ENCODE data around the gene PRXL2C. TPM values are rescaled to one million over a fixed set of nuclear protein-coding genes. Genes with fewer than 3 reads are reported as not detected.
"Not testable (repeated sequence)": the region's sequence is repeated elsewhere in the genome, so short reads cannot be mapped to it uniquely, and the experiment has no call there.

Gene PRXL2C, protein sequence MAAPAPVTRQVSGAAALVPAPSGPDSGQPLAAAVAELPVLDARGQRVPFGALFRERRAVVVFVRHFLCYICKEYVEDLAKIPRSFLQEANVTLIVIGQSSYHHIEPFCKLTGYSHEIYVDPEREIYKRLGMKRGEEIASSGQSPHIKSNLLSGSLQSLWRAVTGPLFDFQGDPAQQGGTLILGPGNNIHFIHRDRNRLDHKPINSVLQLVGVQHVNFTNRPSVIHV
- 6.9 TPM for total RNA-seq

GRCh38 chr9:96655198-96655851, at the start of gene PRXL2C:
Gene PRXL2C (minus strand): TSS chr9:96655317. CDS start chr9:96655281, 36 bp downstream.
- peak; percentile 67 to 75 for DNase-seq (ENCODE audit: low spot score in 2 of 2)
- FAIRE-seq, result no peak

DNA sequence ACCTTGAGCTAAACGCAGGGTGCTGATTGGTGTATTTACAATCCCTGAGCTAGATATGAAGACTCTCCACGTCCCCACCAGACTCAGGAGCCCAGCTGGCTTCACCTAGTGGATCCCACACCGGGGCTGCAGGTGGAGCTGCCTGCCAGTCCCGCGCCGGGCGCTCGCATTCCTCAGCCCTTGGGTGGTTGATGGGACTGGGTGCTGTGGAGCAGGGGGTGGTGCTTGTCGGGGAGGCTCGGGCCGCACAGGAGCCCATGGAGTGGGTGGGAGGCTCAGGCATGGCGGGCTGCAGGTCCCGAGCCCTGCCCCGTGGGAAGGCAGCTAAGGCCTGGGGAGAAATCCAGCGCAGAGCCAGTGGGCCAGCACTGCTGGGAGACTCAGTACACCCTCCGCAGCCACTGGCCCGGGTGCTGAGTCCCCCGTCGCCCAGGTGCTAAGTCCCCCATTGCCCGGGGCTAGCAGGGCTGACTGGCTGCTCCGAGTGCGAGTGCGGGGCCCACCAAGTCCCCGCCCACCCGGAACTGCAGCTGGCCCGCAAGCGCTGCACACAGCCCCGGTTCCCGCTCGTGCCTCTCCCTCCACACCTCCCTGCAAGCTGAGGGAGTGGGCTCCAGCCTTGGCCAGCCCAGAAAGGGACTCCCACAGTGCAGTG, 45.7 kb upstream of the PRXL2C start:
- FAIRE-seq; DNase-seq (ENCODE audit: low spot score in 2 of 2): not testable (repeated sequence)

GRCh38 chr9:96691326-96691725, 36.2 kb upstream of the PRXL2C start:
- no peak for FAIRE-seq

GRCh38 chr9:96688745-96689464, 33.8 kb upstream of the PRXL2C start:
- no peak for DNase-seq (ENCODE audit: low spot score in 2 of 2)
- FAIRE-seq, result no peak

More at GRCh38 chr9:96691326-96691725, 36.2 kb upstream of the PRXL2C start:
- no peak for DNase-seq (ENCODE audit: low spot score in 2 of 2)

GRCh38 chr9:96688187-96688586, 33.1 kb upstream of the PRXL2C start:
- no peak for DNase-seq (ENCODE audit: low spot score in 2 of 2)
- no peak for FAIRE-seq

DNA sequence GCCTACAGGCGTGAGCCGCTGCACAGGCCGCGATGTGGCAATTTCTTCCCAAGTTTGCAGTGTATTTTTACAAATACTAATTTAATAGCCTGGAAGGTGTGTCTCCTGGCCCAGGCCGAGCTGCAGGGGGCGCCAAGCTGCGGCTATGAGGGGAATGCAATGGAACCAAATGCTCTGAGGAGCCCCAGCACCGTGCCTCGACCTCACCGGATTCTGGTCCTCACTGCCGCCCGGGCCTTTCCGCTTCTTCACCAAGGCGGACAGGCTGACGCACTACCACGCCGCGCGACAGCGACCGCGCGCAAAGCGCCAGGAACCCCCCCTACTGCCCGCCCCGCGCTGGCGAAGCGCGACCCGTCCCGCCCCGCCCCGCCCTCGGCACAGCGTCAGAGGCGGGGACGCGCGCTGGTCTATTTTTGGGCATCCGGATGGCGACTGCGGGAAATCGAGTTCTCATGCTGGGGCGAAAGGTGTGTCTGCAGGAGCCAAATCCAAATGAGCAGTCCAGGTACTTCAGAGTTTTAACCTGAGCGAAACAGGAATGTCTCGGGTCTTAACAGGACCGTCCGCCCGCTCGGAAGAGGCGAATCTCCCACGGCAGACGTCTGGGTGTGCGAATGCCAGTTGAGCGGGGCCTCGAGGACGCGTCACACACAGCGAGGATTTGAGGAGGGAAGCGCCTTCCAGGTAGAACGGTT, 31.7 kb upstream of the PRXL2C start:
- FAIRE-seq (no peak), DNase-seq (ENCODE audit: low spot score in 2 of 2) (peak; percentile 73 to 87)

- DNase-seq (ENCODE audit: low spot score in 2 of 2), result no peak
- no peak for FAIRE-seq
Observed at GRCh38 chr9:96680812-96681499, 25.8 kb upstream of the PRXL2C start.

DNA sequence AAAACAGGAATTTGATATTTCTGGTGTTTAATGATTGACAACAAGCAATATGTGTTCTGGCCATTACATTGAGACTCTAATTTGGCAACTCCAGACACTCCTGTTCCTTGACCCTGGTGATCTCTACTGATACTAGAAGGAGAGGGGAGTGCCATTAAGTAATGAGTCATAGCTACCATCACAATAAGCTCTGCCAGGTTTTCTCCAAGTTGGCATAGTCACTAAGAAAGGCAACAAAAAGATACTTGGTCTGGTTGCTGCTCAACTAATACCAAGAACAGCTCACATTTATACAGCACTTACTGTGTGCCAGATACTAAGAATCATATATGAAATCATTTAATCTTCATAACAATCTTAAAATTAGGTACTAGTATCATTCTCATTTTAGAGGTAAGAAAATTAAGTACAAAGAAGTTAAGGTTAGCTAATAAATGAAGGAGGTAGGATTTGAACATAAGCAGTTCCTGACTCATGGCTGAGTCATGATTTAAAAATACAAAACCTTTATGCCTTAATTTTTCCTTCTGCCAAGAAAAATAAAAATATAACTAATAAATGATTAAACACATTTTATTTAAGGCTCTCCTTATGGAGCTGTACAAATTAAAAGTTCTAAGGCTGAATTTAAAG, 19.9 kb upstream of the PRXL2C start:
- DNase-seq (ENCODE audit: low spot score in 2 of 2) (no peak), FAIRE-seq (no peak)

DNA sequence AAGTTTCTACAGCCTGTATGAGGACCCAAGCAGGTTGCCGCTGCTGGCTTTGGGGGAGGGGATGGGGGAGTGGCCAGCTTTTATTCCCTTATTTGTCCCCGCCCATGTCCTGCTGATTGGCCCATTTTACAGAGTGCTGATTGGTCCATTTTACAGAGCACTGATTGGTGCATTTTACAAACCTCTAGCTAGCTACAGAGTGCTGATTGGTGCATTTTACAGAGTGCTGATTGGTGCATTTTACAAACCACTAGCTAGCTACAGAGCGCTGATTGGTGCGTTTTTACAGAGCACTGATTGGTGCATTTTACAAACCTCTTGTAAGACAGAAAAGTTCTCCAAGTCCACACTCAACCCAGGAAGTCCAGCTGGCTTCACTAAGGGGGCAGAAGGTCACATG, 18.7 kb upstream of the PRXL2C start:
- FAIRE-seq; DNase-seq (ENCODE audit: low spot score in 2 of 2): not testable (repeated sequence)

GRCh38 chr9:96668868-96669534, 13.9 kb upstream of the PRXL2C start:
- FAIRE-seq (no peak), DNase-seq (ENCODE audit: low spot score in 2 of 2) (no peak)

DNA sequence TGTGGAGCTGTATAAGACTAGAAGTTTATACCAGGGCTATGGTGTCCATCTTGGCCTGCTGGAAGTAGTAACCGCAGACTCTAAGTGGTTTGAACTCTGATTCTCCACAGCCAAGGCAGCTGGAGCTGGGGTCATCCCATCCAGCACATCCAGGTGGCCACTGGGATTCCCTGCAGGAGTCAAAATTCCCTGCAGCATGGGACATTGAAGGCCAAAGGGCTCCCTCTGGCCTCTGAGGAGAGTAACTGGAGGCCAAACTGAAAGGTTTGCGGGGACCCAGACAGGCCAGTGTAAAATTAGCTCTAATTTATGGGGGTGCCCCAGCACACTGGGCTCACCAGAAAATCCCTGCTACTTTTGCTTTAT, 12.2 kb upstream of the PRXL2C start:
- DNase-seq (ENCODE audit: low spot score in 2 of 2) (no peak), FAIRE-seq (no peak)

DNA sequence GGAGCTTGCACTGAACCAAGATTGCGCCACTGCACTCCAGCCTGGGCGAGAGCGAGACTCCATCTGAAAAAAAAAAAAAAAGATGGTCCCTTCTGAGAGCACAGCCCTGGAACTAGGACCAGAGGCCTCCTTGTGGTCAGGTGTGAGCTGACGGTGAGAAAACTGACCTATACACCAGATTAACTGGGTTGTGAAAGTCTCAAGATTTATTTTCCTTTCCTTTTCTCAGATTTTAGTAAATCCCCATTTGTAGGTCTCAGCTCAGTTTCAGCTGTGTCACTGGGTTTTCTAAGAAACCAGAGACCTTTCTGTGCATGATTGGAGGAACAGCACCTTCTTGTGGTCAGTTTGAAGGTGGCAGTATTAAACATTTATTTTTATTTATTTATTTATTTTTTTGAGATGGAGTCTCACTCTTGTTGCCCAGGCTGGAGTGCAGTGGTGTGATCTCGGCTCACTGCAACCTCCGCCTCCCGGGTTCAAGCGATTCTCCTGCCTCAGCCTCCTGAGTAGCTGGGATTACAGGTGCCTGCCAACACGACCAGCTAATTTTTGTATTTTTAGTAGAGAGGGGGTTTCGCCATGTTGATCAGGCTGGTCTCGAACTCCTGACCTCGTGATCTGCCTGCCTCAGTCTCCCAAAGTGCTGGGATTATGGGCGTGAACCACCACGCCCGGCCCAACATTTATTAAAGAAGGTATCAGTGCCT, 11.7 kb upstream of the PRXL2C start:
- FAIRE-seq (peak; percentile 53), DNase-seq (ENCODE audit: low spot score in 2 of 2) (peak in 1 of 2 donors; percentile 65)

DNA sequence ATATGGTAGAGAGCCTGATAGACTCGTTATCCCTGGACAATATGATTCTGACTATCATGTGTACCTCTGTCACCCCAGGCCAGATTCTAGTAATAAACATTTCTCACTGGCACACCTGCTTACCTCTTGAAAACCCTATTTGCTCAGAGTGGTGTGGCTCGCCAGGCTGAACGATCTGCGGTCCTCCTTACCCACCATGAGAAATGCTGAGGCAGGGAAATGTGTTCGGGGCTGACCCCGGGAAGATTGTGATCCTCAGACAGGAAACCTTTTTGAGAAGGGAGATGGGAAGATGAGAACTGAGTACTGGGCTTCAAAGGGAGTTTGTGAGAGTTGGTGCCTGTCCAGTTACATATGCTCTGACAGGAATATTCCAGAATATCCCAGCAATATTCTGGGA, 10.7 kb upstream of the PRXL2C start:
- FAIRE-seq (no peak), DNase-seq (ENCODE audit: low spot score in 2 of 2) (no peak)

DNA sequence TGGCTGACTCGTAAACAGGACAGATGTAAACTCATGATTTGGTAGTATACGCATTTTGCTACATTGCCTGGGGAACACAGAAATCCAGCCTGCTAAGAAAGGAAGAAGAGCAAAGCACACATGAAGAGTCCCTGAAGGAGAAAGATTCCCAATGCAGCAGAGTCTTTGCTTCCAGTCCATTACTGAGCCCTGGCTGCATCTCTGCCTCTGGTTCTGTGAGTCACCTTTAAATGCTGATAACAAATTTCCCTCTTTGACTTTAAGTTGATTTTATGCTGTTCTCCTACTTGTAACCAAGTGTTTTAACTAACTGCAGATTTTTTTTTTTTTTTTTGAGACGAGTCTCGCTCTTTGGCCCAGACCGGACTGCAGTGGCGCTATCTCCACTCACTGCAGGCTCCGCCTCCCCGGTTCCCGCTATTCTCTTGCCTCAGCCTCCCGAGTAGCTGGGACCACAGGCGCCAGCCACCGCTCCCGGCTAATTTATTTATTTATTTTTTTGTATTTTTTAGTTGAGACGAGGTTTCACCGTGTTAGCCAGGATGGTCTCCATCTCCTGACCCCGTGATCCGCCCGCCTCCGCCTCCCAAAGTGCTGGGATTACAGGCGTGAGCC, 8.5 kb upstream of the PRXL2C start:
- DNase-seq (ENCODE audit: low spot score in 2 of 2) (no peak), FAIRE-seq (no peak)

DNA sequence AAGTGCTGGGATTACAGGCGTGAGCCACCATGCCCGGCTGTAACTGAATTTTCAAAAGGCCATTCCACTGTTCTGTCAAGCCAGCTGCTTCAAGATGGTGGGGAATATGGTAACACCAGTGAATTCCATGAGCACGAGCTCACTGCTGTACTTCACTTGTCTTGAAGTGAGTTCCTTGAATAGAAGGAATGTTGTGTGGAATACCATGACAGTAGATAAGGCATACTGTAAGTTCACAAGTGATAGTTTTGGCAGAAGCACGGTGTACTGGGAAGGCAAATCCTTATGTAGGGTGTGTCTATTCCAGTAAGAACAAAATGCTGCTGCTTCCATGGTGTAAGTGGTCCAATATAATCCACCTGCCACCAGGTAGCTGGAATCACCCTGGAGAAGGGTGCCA, 6.6 kb upstream of the PRXL2C start:
- DNase-seq (ENCODE audit: low spot score in 2 of 2) (no peak), FAIRE-seq (no peak)

DNA sequence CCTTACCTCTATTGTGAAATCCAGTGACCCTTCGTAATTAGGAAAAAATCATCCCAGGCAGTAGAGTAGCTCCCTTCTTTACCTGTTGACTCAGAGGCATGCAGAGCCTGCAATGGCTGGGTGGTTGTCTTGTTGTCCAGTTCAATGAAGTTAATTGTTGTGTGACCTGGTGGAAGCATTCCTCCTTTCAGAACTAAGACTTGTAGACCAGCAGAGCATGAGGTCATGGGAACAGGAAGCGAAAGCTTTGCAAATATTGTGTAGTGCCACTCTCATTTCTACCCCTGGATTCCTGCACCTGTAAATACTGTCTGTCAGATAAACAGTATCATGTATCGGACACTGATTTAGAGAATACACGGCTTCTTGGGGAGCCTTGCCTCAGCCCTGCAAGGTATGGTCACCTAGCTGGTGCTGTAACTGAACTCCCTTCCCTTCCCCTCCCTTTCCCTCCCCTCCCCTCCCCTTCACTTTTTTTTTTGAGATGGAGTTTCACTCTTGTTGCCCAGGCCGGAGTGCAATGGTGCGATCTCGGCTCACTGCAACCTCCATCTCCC, 5.7 kb upstream of the PRXL2C start:
- FAIRE-seq, result no peak
- no peak for DNase-seq (ENCODE audit: low spot score in 2 of 2)

GRCh38 chr9:96654450-96655197, 493 bp downstream of the PRXL2C start:
- DNase-seq (ENCODE audit: low spot score in 2 of 2) (peak; percentile 76 to 77), FAIRE-seq (no peak)

Data from frontal cortex (tissue), 4 donors.